ENCODE data around the gene PISD.

The PISD gene

GRCh38 chr22:31652088-31652487 is 9.9 kb downstream of the PISD start:
- DNase-seq, result no peak

GRCh38 chr22:31651664-31652063 is 10.4 kb downstream of the PISD start:
- no peak for DNase-seq

- DNase-seq, result no peak
These were observed 11.6 kb downstream of the PISD start for GRCh38 chr22:31650391-31650790.

GRCh38 chr22:31647523-31648320 is 14.3 kb downstream of the PISD start:
- no peak for DNase-seq

- DNase-seq, result no peak
These were observed 14.9 kb downstream of the PISD start for GRCh38 chr22:31647066-31647465.

- peak; percentile 34 for DNase-seq
These were observed 15.6 kb downstream of the PISD start for GRCh38 chr22:31646186-31647019.

GRCh38 chr22:31639436-31640039 is 22.5 kb downstream of the PISD start:
- no peak for DNase-seq

GRCh38 chr22:31637891-31638618 is 24.0 kb downstream of the PISD start:
- DNase-seq, result no peak

- no peak for DNase-seq
These were observed 24.5 kb downstream of the PISD start for GRCh38 chr22:31637447-31637890.

GRCh38 chr22:31635638-31636306 is 26.2 kb downstream of the PISD start:
- DNase-seq, result no peak

GRCh38 chr22:31631436-31631835 is 30.6 kb downstream of the PISD start:
- DNase-seq, result no peak

- peak; percentile 87 for DNase-seq
These were observed 31.4 kb downstream of the PISD start for GRCh38 chr22:31630331-31631329.

GRCh38 chr22:31629741-31630184 is 32.3 kb downstream of the PISD start:
- no peak for DNase-seq

GRCh38 chr22:31628969-31629708 is 32.9 kb downstream of the PISD start:
- DNase-seq, result no peak

- DNase-seq, result no peak
These were observed 33.7 kb downstream of the PISD start for GRCh38 chr22:31628362-31628761.

GRCh38 chr22:31627223-31627731 is 34.7 kb downstream of the PISD start:
- no peak for DNase-seq

GRCh38 chr22:31626427-31627150 is 35.4 kb downstream of the PISD start:
- no peak for DNase-seq

- DNase-seq, result no peak
These were observed 36.2 kb downstream of the PISD start for GRCh38 chr22:31625661-31626426.

Measured in activated CD8-positive, alpha-beta memory T cell treated with anti-CD3 and anti-CD28 coated beads, Interleukin-2, amount 50 U/mL, for 4 hours (primary cell).